ENCODE data around the gene ANAPC5.

GRCh38 chr12:121301876-121302275 is 50.3 kb downstream of the ANAPC5 start:
- TF ChIP-seq POLR2A (IDR thresholded peaks at IDR 0.05; ENCODE audit: low read depth) (no peak), EP300 (IDR thresholded peaks at IDR 0.05) (no peak)
- TF ChIP-seq, protein P1, sequence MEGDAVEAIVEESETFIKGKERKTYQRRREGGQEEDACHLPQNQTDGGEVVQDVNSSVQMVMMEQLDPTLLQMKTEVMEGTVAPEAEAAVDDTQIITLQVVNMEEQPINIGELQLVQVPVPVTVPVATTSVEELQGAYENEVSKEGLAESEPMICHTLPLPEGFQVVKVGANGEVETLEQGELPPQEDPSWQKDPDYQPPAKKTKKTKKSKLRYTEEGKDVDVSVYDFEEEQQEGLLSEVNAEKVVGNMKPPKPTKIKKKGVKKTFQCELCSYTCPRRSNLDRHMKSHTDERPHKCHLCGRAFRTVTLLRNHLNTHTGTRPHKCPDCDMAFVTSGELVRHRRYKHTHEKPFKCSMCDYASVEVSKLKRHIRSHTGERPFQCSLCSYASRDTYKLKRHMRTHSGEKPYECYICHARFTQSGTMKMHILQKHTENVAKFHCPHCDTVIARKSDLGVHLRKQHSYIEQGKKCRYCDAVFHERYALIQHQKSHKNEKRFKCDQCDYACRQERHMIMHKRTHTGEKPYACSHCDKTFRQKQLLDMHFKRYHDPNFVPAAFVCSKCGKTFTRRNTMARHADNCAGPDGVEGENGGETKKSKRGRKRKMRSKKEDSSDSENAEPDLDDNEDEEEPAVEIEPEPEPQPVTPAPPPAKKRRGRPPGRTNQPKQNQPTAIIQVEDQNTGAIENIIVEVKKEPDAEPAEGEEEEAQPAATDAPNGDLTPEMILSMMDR (IDR thresholded peaks at IDR 0.05) = no peak

All from esophagus muscularis mucosa (tissue), 4 donors.